Stimulated activated CD4-positive, alpha-beta T cell treated with anti-CD3 and anti-CD28 coated beads, Interleukin-12 subunit alpha, Interleukin-12 subunit beta, amount 100 ng/mL, for 48 hours (primary cell): ENCODE results near the gene MYO10.
"Not testable (repeated sequence)": the region's sequence is repeated elsewhere in the genome, so short reads cannot be mapped to it uniquely, and the experiment has no call there.

Experiments used
- DNase-seq, 3 donors: peaks; one replicate each; pipeline ENCODE4 v3.0.0-alpha.2; 2020; ENCODE audit warnings: low read depth in 2 of 3, low spot score in 1 of 3

Gene MYO10

DNA sequence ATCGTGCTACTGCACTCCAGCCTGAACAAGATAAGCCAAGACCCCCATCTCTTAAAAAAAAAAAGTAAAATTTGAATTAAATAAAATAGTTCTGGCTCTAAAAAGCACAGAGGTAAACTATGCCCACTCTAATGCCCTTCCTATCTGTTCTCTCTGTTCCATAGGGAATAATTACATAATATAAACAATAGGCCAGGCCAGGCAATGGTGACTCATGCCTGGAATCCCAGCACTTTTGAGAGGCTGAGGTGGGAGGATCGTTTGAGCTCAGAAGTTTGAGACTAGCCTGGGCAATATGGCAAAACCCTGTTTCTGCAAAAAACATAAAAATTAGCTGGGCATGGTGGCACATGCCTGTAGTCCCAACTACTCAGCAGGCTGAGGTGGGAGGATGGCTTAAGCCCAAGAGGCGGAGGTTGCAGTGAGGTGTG, 47.4 kb downstream of the MYO10 start:
- no peak for DNase-seq

DNA sequence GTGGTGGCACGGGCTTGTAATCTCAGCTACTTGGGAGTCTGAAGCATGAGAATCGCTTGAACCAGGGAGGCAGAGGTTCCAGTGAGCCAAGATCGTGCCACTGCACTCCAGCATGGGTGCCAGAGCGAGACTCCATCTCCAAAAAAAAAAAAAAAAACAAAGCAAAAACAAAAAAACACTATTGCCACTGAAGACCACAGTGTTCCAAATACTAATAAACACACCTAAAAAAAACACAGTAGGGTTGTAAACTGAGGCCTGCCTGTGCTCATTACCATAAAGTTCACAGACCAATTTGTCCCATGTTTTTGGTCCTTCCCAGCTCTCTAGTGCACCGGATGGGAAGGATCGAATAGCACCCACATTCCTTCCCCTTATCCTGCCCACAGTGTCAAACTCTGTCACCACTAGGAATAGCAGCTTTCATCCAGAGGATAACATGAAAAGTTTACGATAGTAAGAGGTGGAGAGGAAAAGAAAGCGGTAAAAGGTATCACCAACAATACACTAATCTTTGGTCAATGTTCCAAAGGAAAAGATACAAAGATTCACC, 49.2 kb downstream of the MYO10 start:
- no peak for DNase-seq

DNA sequence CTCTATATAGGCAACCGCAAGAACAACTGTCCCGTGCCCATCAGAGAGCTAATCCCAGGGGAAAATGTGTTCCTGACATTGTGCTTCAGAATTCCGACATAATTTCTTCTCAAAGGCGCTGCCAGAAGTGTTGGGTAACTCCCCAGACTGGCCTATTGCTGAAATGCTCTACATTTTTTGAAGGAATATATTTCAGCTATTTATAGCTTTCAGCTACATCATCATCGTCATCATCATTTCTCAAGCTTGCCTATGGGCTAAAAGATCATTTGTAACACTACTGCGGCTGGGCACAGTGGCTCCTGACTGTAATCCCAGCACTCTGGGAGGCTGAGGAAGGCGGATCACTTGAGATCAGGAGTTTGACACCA, 49.7 kb downstream of the MYO10 start:
- DNase-seq, result no peak

DNA sequence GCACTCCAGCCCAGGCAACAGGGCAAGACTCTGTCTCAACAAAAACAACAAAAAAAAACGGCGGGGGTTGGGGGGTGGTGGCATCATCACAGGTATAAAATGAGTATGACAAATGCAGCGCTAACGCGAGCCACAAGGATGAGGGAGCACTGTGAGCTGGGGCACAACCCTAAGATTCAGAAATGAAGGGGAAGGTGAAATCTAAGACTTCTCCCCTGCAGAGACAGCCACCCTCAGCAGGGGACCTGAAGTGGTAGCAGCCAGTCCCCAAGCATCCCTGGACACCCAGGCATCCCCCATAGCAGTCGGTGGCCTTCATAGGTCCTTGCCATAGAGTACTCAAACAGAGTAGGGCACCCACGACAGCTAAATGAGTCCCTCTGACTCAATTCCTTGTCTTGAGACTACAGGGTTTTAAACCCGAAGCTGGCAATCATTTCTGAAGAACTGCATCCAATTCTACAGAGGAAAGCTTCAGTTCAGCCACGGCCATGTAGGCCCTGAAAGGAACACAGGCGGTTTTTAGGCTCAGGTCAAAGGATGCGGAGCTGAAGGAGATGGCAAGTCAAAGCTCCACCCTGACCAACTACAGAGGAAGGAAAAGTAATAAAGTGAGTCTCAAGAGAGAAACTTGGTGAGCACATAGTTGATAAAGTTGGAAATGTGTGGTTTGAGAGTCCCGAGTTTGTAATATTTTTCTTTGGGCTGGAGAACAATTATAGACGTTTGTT, 50.3 kb downstream of the MYO10 start:
- DNase-seq, result no peak

DNA sequence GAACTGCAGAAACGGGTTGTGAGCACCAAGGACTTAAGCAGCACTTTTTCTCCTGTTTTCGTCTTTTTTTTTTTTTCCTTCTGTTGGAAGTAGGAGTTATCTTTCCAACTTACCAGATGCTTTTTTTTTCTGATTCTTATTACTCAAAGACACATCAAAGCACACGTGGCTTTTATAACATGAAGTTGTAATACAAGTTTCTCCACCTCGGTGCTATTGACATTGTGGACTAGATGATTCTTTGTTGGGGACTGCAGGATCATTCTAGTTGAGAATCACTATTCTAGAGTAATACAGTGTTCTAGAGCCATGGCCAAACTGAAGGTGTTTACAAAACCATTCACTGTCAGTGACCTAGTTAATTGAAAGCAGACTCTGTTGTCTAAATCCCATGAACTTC, 51.5 kb downstream of the MYO10 start:
- no peak for DNase-seq

GRCh38 chr5:16883806-16884205, 52.3 kb downstream of the MYO10 start:
- no peak for DNase-seq

DNA sequence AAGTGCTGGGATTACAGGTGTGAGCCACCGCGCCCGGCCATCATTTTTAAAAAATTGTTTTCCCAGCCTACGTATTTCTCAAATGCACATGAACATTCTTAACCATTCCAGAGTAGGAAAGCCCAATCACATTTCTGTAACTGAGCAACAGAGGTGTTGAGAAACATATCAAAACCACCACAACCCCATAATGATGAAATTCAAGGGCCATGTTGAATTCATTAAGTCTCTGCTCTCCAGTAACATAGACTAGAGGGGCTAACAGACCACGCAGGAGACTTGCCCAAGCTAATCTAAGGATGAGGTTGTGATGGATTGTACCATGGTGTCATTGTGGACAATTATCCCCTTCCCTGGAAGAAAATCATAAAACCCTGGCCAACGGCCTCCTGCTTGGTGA, 52.9 kb downstream of the MYO10 start:
- no peak for DNase-seq

DNA sequence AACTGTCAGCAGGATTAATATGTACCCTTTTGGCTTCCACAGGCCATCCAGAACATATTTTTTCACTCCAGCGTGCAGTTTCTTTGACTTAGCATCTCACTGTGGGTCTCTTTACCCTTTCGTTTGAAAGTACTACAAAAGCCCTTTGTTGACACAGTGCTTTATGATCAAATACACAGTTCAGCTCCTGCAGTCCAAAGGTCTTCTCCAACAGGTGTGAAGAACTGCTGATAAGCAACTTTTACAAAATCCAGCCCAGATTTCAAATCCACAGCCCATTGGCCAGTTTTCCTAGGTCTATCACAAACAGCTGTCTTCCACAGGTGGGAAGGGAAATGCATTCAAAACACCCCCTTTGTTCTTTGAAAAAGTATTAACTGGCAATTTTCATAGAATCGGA, 54.8 kb downstream of the MYO10 start:
- no peak for DNase-seq

DNA sequence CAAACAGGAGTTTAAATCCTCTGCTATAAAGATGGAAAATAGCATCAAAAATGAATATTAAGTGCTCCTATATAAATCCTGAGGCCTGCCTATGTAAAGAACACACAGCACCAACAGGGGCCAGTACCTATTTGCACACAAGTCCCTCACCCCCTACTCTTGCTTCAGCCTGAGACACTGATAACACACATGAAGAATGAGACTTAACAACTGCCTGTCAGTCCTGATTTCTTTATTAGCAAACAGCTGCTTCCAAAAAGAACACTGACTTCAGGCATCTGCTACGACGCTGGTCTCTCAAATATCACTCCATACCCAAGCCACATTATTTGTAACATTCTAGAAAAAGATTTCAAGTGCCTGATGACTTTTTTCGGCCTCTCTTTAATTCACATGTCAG, 55.5 kb downstream of the MYO10 start:
- no peak for DNase-seq

DNA sequence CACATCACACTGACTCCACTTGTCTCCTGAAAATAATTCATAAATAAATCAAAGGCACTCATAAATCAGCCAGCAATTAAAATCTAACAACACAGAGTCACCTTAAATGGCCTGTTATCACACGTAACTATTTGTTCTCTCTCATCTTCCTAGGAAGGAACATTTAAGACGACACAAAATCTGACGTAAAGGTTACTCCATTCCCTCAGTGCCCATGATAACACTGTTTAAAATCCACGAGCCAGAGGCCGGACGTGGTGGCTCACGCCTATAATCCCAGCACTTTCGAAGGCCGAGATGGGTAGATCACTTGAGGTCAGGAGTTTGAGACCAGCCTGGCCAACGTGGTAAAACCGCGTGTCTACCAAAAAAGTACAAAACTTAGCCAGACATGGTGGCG, 56.4 kb downstream of the MYO10 start:
- no peak for DNase-seq

DNA sequence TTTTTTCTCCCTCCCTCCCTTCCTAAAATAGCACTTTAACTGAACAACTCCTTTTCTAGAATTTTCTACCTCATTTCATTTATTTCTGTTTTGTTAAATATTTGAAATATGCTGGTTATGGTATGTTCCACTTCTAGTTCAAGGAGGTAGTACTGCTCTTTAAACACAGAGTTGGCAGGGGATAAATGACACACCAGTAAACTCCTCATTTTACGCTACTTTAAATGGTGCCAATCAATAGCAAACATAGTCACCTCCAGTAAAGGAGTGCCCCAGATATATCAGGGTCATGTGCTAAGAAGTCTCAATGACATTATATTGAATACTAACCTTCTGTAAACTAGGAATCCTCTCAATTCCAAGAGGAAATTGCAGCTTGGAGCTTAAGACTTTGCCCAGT, 56.9 kb downstream of the MYO10 start:
- DNase-seq, result no peak

DNA sequence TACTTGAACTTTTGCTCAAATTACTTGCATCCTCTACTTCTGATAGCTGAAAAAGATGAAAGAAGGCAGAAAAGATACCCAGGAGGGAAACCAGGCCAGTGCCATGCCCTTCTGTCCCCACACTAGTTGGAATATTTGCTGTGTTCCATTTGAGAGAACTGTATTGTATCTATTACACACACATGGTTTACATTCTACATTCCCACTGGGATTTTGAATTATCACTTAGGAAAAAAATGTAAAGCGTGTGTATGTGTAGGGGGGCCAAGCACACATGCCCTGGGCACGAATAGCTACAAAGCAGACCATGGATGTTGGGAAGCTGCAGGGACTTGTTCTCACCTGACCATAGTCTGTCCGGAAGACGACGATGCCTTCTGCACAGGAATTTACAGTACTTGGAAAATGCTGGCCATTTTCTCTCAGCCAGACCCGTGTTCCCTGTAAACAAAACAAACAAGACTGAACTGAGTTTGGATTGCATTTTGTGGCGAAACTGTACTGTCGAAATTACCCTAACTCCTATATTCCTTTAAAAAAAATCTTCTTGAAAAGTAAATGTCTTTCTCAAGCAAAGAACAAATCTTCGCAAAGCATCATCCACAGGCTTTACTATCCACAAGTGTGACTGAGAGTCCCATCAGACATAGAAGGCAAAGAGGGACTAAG, 58.7 kb downstream of the MYO10 start:
- DNase-seq, result no peak

GRCh38 chr5:16874424-16874823, 61.7 kb downstream of the MYO10 start:
- DNase-seq, result not testable (repeated sequence)

DNA sequence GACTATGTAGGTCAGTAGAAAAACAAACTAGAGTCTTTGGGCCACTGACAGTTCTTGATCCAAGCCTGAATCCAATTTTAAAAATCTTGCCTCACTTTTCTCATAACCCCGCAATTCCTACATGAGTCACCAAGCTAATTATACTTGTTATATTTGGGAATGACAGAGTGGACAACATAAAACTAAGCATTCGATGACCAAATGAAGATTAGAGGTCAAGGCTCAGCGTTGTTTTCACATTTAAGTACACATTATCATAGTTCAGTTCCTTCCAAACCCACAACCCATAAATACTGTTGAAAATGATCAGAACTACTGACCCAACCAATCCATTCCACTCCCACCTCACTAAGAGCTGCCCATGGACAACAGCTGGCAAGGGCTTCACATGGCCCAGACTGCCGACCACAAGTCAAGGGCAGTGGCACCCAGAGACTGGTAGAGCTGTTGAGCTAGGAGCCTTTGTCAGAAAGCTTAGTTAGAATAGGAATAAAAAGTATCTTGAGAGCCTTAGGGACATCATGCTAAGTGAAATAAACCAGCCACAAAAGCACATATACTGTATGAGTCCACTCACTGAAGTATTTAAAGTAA, 64.2 kb downstream of the MYO10 start:
- no peak for DNase-seq

DNA sequence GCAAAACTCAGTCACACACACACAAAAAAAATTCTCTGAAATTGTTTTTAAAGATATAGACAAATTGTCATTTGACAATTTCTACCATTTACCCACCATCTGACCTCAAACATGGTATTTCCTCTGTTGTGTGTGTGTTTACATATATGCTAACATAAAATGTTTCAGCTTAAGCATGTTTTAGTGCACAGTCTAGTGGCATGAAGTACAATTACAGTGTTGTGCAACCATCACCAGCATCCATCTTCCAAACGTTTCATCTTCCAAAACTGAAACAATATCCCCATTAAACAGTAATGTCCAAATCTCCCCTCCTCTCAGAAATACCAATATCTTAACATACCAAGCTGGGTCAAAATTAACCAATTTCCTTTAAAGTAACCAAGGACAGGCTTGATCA, 65.2 kb downstream of the MYO10 start:
- no peak for DNase-seq

GRCh38 chr5:16869821-16870796, 66.0 kb downstream of the MYO10 start:
- no peak for DNase-seq

- no peak for DNase-seq
Measured at GRCh38 chr5:16867577-16867953, 68.5 kb downstream of the MYO10 start.

DNA sequence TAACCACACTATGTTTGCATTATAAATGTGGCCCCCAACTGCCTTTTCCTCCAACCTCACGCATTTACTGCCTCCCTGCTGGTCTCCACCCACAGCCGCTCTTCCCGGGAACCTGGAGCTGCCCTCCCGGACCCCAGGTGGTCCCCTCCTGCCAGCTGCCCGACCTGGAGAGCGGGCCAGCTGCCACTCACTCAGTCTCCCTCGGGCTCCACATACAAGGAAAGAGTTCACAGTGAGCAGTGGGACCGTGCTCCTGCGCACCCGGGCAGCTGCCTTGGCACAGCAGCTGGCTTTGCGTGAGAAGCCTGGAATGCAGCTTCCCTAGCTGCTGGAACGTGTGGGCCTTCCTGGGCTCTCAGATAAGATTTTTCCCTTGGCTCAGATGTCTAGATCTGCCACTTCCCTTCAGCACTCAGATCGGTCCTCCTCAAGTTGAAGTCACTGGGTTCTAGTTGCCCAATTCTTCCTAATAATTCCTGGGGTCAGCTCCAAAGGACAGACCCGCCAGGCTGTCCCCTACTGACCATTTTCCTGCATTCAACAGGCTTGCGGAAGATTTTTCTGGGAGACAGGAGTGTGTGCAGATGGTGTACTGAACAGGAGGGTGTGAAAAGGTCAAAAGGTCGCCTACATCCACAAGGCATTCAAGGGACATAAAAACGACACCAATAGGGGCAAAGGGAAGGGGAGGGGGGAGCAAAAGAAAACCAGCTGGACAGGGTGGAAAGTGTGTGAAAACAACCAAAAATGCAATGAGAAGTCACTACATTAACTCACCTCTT, 69.1 kb downstream of the MYO10 start:
- no peak for DNase-seq

DNA sequence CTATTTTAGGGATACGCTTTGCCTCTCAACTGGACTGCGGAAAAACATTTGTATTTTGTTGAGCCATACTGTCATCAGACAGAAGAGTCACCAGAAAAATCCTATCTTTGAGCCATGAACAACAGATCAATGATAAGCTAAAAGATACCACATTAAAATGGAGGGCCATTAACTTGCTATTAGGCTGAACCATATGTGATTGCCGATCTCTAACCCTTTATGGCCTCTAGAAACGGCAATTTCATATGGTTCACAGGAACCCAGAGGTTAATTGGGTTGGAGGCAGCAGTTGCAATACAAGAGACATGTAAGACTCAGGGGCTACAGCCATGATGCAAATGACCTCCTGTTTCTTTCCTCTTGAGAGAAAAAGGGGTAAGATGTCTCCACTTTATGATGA, 69.8 kb downstream of the MYO10 start:
- DNase-seq, result no peak

DNA sequence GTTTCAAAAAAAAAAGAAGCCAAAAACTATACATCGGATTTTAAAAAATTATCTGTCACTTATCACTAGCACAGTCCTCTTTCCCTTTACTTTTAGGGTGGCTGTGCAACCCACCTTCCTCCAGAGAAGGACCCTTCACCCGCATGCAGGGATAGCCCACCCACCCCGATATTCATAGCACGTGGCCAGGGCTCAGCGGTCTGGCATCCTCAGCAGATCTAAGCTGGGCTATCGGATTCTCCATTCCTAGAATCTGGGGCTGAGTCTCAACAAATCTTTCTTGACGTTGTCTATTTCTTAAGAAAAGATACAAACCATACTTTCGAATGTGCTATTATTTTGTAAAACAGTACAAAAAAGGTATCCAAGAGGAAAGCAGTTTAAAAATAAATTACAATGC, 70.9 kb downstream of the MYO10 start:
- no peak for DNase-seq
